Right lobe of liver (tissue), 6 donors: ENCODE measurements around the gene SLC12A9. TPM values are rescaled to one million over a fixed set of nuclear protein-coding genes. Genes with fewer than 3 reads are reported as not detected.
"Not testable (repeated sequence)": the region's sequence is repeated elsewhere in the genome, so short reads cannot be mapped to it uniquely, and the experiment has no call there.

ENCODE experiments used
- ATAC-seq, 4 donors: fragments of 200-7000 bp; cut with Tn5 transposase; one replicate each; pipeline ENCODE4 v1.9.1; 2020; ENCODE audit warnings: mild to moderate bottlenecking in 4 of 4, moderate library complexity in 4 of 4
- DNase-seq, 3 donors: peaks; one replicate each; pipeline ENCODE4 v3.0.0-alpha.2; 2020
- H3K27ac ChIP-seq, 3 donors: fragments of 200-600 bp; one replicate each; pipeline ENCODE4 v1.8.0; 2022
- H3K27me3 ChIP-seq, 2 donors: fragments of 200-600 bp; one replicate each; pipeline ENCODE4 v1.8.0; 2022
- H3K36me3 ChIP-seq, 4 donors: fragments of 200-600 bp; sonication (generic) in 1 of 4; one replicate each; pipeline versions ENCODE4 v1.5.1 to v1.8.0; 2017 to 2022; ENCODE audit warnings: control low read depth in 1 of 4
- H3K4me1 ChIP-seq, 4 donors: fragments of 200-600 bp; sonication (generic) in 1 of 4; one replicate each; pipeline versions ENCODE4 v1.5.1 to v1.8.0; 2017 to 2022; ENCODE audit warnings: control low read depth in 1 of 4
- H3K4me3 ChIP-seq, 3 donors: fragments of 200-600 bp; one replicate each; pipeline ENCODE4 v1.8.0; 2022
- H3K9me3 ChIP-seq, 4 donors: fragments of 200-600 bp; sonication (generic) in 1 of 4; one replicate each; pipeline versions ENCODE4 v1.5.1 to v1.8.0; 2017 to 2022; ENCODE audit warnings: control low read depth in 1 of 4
- CTCF ChIP-seq, 4 donors: fragments of 200-600 bp in 3 of 4; fragments of 450-650 bp in 1 of 4; IDR thresholded peaks; one replicate each; pipeline versions ENCODE4 v1.5.1 to v1.8.0; 2016 to 2022; ENCODE audit warnings: antibody characterized with exemption in 4 of 4, mild to moderate bottlenecking in 2 of 4
- POLR2A ChIP-seq: fragments of 450-650 bp; IDR thresholded peaks from one replicate; pipeline ENCODE4 v1.6.1; 2017; ENCODE audit warnings: antibody characterized with exemption, mild to moderate bottlenecking
- WGBS: methylation state at CpG from one replicate; pipeline ENCODE4 v1.1.6; 2018; ENCODE audit warnings: low coverage, low lambda C conversion rate; ENCODE audit not compliant: insufficient coverage; ENCODE audit errors: missing lambda C conversion rate; 5-methylcytosine and 5-hydroxymethylcytosine counted together
- intact Hi-C, 2 donors: fragments of 100-400 bp; cut with DNase I; formaldehyde crosslinking; loops; one replicate each; pipeline versions ENCODE4 v1.11.2 to v1.14.1; 2022
- total RNA-seq, 6 experiments: library from RNA; depleted of rRNA in 2 of 6; stranded (reverse); fragments of >200 nt in 2 of 6; fragmentation: NEBNext Ultra II Directional in 3 of 6; extraction: Animal tissue kit (Norgen Biotek cat#: 25700) in 3 of 6; gene quantifications; one replicate each; pipeline versions ENCODE4 v1.1.0 to v1.2.4, GENCODE V29; 2016 to 2023
- donor health status: DM: no; HTN: yes; CAD: no.
- donor health status: DM: no; HTN: no; CAD: no.
- donor health status: DM: no; HTN: no; CAD: no.
- donor health status: DM: no; HTN: yes; CAD: no.
- donor health status: DM: no; HTN: yes; CAD: no.

SLC12A9 gene
- total RNA-seq, 6 experiments from 2014 or later = 7.1 to 10.6 (median 9.2) TPM

- intact Hi-C loops = no loop called here
- peak overlapping the region; percentile 38 to 80 (median 71) for H3K27ac ChIP-seq
Measured at GRCh38 chr7:100901921-100902332, 49.4 kb downstream of the SLC12A9 start.

GRCh38 chr7:100902638-100903037 is 50.1 kb downstream of the SLC12A9 start:
- H3K4me3 ChIP-seq = no peak overlapping the region
- H3K27ac ChIP-seq = peak overlapping the region in 2 of 3 donors; percentile 71 to 80
- no peaks in the 10 kb centered on the region for H3K36me3 ChIP-seq
- H3K27me3 ChIP-seq = no peaks in the 10 kb centered on the region
- ATAC-seq = no peak
- intact Hi-C loops = no loop called here
- TF ChIP-seq CTCF (IDR thresholded peaks at IDR 0.05) (no peak), POLR2A (no peak)
- H3K4me1 ChIP-seq = peaks cover 0 to 20% (median 0%) of the 10 kb centered on the region in 4 donors
- H3K9me3 ChIP-seq = no peaks in the 10 kb centered on the region
- DNase-seq = no peak
- WGBS = 89% methylated on average over 6 of the region's 7 CpGs

More at GRCh38 chr7:100901921-100902332, 49.4 kb downstream of the SLC12A9 start:
- ATAC-seq (peak; percentile 66 to 78 (median 74)), DNase-seq (peak in 1 of 3 donors; percentile 71)
- WGBS = 42% methylated on average over 4 of the region's 5 CpGs
- TF ChIP-seq POLR2A = no peak
- no peak for TF ChIP-seq CTCF (IDR thresholded peaks at IDR 0.05)
- H3K36me3 ChIP-seq = no peaks in the 10 kb centered on the region
- no peaks in the 10 kb centered on the region for H3K9me3 ChIP-seq
- H3K27me3 ChIP-seq = no peaks in the 10 kb centered on the region
- H3K4me1 ChIP-seq = peaks cover 0 to 20% (median 0%) of the 10 kb centered on the region in 4 donors
- no peak overlapping the region for H3K4me3 ChIP-seq

- ATAC-seq (no peak), DNase-seq (no peak)
- WGBS = 61% methylated on average over 4 of the region's 5 CpGs
- Histone ChIP-seq H3K27me3 (no peaks in the 10 kb centered on the region), H3K27ac (no peak overlapping the region), H3K9me3 (no peaks in the 10 kb centered on the region), H3K4me3 (no peak overlapping the region), H3K4me1 (peaks cover 0 to 13% (median under 1%) of the 10 kb centered on the region in 4 donors), H3K36me3 (no peaks in the 10 kb centered on the region)
- no peak for TF ChIP-seq CTCF (IDR thresholded peaks at IDR 0.05)
- TF ChIP-seq POLR2A = no peak
- intact Hi-C loops = no loop called here
Measured at GRCh38 chr7:100908512-100908911, 56.0 kb downstream of the SLC12A9 start.

GRCh38 chr7:100910443-100910842 is 57.9 kb downstream of the SLC12A9 start:
- peaks cover 0 to 27% (median 8%) of the 10 kb centered on the region in 4 donors for H3K4me1 ChIP-seq
- DNase-seq, H3K27ac ChIP-seq, H3K9me3 ChIP-seq, H3K4me3 ChIP-seq, intact Hi-C loops, H3K36me3 ChIP-seq, ATAC-seq, H3K27me3 ChIP-seq: not testable (repeated sequence)
- 61% methylated on average over 4 of the region's 7 CpGs for WGBS

- intact Hi-C loops = no loop called here
- Histone ChIP-seq H3K27me3 (no peaks in the 10 kb centered on the region), H3K36me3 (no peaks in the 10 kb centered on the region), H3K27ac (no peak overlapping the region), H3K4me1 (peaks cover 0 to 33% (median 14%) of the 10 kb centered on the region in 4 donors), H3K4me3 (no peak overlapping the region), H3K9me3 (no peaks in the 10 kb centered on the region)
- 81% methylated on average over 3 of the region's 3 CpGs for WGBS
- DNase-seq = no peak
- no peak for ATAC-seq
- no peak for TF ChIP-seq CTCF (IDR thresholded peaks at IDR 0.05)
- no peak for TF ChIP-seq POLR2A
Measured at GRCh38 chr7:100911484-100911883, 59.0 kb downstream of the SLC12A9 start.
